Activated CD4-positive, alpha-beta T cell treated with anti-CD3 and anti-CD28 coated beads, Interleukin-2, amount 50 U/mL, for 1 hour (primary cell): ENCODE measurements around the gene C5orf24.
A peak's percentile ranks its signal among the peaks of the same experiment; 100 is the strongest.
"Not testable (repeated sequence)": the region's sequence is repeated elsewhere in the genome, so short reads cannot be mapped to it uniquely, and the experiment has no call there.

Experiments used
- DNase-seq: peaks from one replicate; pipeline ENCODE4 v3.0.0-alpha.2; 2020

Gene C5orf24

DNA sequence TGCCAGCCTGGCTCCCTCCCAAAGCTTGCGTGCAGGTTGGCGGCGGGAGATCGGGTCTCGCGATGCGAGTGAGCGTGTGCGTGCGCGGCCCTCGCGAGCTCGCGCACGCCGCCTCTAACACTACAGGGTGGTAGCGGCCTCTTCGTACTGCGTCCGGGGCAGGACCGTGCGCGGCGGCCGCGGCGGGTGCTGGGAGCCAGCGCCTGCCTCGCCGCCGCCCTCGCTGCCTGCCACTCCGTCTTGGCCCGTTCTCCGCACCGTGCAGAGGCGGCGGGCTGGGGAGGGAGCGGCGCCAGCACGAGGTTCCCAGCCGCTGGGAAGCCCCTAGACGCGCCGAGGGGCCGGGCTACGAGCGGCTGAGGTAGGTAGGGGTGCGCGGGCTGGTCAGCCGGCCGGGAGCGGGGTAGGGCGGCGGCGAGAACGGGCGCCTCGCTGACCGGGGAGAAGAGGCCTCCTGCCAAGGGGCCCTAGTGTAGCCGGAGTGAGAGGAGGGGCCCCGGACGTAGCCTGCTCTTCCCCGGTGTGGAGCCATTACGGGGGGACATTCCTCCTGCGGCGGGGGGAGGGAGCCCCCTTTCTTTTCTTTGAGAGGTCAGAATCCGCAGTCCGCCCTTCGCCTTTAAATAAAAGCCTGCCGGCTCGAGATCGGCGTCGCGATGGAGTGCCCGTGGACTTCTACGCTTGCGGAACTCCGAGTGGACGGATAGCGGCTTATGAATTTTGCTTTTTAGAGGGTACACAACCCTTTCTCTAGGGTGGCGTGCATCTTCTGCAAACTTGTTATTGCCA is at the start of gene C5orf24:
Gene C5orf24 (plus strand): TSS at position 117 of the 789 bp plus-strand sequence. CDS start 8,933 bp downstream, outside the sequence.
- peak; percentile 89 for DNase-seq

DNA sequence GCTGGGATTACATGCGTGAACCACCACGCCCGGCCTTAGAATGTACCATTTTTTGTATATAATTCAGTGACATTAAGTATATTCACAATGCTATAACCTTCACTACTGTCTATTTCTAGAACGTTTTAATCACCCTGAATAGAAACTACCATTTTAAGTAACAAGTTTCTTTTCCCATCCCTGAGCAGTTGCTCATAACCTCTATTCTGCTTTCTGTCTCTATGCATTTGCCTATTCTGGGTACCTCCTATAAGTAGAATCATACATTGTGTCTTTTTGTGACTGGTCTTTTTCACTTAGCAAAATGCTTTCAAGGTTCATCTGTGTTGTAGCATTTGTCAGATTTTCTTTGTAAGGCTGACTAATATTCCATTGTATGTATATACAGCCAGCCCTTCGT is 47.3 kb upstream of the C5orf24 start:
- DNase-seq: no peak

DNA sequence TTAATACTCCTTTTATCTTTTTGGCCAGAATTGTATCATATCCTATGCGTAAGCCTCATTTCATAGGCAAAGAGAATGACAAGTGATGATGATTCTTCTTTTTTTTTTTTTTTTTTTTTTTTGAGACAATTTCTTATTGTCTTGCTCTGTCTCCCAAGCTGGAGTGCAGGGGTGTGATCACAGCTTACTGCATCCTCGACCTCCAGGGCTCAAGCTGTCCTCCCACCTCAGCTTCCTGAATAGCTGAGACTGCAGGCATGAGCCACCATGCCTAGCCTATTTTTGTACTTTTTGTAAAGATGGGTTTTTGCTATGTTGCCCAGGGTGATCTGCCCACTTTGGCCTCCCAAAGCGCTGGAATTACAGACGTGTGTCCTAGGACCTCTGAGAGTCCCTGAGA is 41.9 kb upstream of the C5orf24 start:
- DNase-seq: no peak

DNA sequence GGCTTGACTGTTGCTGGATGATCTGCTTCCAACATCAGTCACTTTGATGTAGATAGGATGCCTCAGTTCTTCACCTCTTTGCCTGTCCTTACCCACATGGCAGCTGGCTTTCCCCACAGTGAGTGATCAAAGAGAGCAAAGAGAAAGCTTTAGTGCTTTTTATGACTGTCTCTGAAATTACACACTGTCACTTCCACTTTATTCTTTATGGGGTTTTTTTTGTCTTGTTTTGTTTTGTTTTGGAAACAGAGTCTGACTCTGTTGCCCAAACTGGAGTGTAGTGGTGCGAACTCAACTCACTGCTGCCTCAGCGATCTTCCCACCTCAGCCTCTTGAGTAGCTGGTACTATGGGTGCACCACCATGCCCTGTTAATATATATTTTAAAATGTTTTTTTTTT is 32.4 kb upstream of the C5orf24 start:
- no peak for DNase-seq

DNA sequence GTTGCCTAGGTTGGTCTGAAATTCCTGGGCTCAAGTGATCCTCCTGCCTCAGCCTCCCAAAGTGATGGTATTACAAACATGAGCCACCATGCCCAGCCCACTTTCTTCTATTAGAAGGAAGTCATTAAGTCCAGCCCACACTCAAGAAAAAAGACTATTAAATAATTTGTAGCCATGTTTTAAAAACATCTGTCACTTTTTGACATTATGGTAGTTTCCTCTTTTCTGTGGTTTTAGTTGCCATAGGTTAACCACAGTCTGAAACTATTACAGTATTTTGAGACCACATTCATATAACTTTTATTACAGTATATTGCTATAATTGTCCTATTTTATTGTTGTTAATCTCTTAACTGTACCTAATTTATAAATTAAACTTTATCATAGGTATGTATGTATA is 31.9 kb upstream of the C5orf24 start:
- no peak for DNase-seq

DNA sequence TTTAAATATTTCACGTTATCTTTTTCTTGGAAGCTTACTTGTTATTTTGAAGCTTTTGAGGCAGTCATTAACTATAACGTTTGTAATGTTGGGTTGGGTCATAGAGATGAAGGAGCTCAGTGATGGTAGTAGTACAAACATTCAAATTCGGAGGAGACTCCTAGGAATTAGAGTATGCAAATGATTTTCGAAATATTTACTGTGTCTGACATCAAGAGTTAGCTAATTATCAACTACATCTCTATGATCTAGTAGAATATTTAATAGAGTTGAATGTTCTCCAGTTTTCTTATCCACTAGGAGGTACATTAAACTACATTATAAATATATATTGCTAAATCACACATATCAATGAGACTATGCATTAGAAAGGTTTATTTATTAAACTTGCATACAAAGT is 28.8 kb upstream of the C5orf24 start:
- no peak for DNase-seq

DNA sequence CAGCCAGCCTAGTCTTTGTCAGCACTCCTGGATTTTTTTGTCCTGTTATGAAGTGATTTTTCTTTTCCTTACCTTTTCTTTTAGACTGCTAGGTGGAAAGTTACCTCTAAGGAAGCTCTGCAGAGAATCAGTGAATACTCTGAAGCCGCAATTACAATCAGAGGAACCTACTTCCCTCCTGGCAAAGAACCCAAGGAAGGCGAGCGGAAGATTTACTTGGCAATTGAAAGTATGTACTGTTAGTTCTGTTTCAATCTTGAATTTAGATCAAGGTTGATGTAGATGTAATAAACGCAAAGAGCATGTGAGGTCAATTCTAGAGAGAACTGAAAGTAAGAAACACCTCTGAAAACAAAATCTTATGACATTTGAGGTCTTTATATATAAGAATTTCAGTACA is 27.0 kb upstream of the C5orf24 start:
- no peak for DNase-seq

DNA sequence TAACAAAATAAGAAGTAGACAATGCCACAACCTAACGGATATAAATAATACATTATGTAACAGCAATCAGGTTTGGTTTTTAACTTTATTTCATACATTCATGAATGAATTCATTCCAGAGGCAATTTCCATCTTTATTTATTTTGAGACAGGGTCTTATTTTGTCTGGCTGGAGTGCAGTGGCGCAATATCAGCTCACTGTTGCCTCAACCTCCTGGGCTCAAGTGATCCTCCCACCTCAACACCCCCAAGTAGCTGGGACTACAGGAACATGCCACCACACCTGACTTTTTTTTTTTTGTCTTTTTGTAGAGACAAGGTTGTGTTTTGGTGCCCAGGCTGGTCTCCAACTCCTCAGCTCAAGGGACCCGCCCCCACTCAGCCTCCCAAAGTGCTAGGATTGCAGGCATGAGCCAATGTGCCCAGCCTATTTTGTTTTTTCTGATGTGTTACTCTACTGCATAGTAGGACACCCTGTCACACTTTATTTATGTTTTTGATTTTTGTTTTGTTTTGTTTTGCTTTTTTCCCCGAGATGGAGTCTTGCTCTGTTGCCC is 26.3 kb upstream of the C5orf24 start:
- DNase-seq: no peak

DNA sequence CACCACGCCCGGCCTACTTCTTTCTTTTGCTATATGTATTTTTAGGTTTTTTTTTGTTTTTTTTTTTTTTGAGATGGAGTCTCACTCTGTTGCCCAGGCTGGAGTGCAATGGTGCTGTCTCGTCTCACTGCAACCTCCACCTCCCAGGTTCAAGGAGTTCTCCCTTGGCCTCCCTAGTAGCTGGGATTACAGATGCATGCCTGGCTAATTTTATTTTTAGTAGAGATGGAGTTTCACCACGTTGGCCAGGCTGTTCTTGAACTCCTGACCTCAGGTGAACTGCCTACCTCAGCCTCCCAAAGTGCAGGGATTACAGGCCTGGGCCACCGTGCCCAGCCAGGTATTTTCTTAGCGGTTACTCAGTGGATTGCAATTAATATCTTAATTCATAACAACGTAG is 23.9 kb upstream of the C5orf24 start:
- no peak for DNase-seq

DNA sequence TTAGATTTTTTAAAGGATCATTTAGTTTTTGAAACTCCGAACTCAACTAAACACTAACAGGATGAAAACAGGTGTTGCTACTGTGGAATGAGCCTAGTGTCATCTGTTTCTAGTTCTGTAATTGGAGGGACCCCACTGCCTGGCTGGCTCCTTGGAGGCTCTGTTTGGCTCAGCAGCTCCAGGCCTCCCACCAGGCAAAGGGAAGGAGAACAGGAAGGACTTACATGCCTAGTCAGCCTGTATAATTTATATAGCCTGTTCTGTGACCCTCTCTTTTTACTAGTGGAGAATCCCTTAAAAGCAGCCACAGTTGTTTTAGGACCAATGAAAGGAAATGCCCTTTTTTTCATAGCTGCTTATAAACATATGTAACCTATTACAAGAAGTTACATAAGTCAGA is 21.1 kb upstream of the C5orf24 start:
- no peak for DNase-seq

DNA sequence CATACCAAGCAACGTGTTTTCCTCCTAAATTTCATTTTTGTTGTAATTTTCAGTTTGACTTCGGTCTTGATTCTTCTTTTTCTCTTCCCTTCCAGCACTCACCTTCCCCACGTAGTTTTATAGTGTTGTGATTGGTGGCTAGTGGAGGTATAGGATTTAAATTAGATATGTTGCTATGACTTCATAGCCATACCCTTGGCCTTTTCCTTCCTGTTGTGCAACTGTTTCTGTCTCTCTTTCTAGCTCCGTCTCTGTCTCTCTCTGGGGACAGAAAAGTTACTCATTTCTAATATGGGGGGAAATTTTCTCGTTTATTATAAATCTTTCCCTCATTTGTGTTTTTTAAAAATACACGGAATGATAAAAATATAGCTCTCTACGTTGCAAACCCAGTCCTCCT is 20.6 kb upstream of the C5orf24 start:
- no peak for DNase-seq

DNA sequence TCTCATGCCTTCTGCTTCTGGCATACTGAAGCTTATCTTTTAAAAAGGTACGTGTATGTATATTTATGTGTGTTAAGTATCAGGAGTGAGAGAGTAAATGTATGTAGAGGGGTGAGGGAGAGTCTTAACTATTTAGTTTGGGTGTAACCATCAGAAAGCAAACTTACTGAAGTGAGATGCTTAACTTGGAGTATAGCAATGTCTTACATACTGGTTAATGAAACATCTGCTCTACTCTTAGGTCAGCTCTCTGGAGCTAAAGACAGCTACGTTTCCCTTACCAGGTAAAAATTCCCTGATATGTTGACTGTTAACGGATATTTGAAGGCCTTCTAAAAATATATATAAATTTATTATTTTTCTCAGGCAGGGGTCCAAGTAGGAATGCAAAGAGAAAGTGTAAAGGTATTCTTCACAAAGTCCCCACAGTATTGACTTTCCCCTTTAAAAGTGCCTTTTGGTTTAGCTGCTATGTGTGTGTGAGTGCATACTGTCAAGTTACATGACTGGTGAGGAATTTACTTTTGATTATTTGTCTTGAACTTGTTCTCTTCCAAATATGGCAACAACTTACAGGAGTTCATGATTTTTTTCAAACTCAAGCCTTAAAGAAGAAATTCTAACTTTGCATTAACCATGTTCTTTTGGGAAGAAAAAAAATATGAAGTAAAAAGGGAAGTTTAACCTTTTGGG is 12.3 kb upstream of the C5orf24 start:
- no peak for DNase-seq

DNA sequence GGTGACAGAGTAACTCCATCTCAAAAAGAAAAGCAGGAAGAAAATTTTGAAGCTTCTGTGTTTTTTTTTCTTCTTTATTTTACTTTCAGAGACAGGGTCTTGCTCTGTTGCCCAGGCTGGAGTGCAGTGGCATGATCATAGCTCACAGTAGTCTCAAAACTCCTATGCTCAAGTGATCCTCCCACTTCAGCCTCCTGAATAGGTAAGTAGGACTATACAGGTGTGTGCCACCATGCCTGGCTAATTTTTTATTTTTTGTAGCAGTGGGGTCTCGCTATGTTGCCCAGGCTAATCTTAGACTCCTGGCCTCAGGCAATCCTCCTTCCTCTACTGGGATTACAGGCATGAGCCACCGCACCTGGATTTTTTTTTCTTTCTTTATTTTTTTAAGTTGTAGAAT is 10.1 kb upstream of the C5orf24 start:
- DNase-seq: no peak

DNA sequence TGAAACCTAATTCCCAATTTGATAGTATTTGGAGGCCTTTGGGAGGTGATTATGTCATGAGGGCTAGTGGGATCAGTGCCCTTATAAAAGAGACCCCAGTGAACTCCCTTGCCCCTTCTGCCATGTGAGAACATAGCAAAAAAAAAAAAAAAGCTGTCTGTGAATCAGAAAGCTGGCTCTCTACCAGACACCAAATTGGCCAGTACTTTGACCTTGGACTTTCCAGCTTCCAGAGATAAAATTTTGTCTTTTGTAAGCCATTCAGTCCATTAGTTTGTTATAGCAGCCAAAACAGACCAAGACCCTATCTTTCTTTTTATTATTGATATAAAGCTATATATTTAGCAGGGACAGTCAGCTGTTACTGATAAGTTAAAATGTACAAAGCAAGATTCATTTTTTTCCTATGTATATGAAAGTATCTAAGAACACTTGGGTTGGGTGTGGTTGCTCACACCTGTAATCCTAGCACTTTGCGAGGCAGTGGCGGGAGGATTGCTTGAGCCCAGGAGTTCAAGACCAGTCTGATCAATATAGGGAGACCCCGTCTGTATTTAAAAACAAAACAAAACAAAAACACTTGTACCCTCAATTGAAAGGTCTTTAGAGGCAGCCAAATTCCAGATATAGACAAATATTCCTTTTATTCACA is 8.1 kb upstream of the C5orf24 start:
- no peak for DNase-seq

DNA sequence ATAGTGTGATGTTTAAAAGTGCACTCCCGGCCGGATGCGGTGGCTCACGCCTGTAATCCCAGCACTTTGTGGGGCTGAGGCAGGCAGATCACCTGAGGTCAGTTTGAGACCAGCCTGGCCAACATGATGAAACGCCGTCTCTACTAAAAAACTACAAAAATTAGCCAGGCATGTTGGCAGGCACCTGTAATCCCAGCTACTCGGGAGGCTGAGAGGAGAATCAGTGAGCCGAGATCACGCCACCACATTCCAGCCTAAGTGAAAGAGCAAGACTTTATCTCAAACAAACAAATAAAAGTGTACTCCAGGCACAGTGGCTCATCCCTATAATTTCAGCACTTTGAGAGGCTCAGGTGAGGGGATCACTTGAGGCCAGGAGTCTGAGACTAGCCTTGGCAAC is 7.4 kb upstream of the C5orf24 start:
- DNase-seq: not testable (repeated sequence)

DNA sequence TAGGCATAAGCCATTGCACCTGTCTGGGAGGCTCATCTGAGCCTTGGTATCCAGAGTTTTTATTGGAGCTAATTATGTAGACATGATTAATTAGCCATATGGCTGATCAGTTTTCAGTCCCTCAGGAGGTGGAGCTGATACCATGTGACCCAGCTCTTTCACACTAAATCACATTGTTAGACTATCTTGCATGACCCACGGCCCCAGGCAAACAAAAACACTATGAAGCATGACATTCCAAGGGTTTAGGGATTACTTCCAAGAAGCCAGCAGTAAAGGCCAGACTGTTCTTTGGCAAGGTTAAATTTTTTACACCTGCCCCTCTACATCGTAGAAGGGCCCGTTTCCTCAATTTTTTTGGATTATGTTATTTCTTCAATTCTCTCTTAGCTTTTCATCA is 5.0 kb upstream of the C5orf24 start:
- no peak for DNase-seq

DNA sequence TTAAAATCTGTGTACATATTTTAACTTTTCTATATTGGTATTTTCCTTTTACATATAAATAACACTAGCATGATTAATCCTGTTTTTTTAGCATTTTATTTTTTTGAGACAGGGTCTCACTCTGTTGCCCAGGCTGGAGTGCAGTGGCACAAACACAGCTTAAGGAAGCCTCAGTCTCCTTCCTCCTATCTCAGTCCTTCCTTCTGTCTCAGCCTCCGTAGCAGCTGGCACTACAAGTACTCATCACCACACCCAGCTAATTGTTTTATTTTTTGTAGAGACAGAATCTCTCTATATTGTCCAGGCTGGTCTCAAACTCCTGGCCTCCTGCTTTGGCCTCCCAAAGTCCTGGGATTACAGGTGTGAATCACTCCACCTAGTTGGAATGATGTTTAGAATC is 1.5 kb upstream of the C5orf24 start:
- DNase-seq: no peak

DNA sequence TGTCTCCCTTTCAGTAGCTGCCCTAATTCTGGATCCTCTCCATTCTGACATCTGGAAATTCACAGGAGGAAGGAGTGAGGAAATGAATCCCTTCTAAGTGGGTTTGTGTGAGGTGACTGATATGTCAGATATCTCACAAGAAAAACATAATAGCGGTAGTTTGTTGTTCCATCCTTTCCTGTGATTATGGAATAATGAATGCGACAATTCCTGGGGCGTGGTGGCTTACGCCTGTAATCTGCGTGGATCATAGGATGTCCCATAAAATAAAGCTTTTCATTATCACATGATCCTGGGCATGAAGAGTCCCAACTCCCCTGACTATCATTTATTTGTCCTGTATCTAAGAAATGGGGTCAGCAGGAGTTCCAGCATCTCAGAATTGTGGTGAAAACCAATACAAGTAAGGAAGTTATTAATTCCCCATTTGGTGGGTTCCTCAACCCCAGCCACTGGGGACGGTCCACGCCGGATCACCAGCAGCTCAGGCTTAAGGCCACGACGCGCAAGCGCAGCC is 375 bp upstream of the C5orf24 start:
- no peak for DNase-seq

DNA sequence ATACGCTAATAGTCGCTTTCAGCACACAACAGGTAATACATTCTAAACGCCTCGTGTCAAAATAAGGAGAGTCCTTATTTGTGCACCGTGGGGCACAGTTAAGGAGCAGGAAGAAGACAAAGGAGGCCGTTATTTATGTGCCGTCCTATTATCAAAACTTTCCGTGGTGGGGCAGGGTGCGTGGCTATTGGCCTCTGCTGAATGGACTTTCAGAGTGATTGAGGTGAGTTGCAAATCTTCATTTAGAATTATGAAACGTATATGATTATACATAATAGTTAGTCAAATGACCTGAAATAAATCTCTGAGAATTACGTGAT is 833 bp downstream of the C5orf24 start:
- peak; percentile 3 for DNase-seq

DNA sequence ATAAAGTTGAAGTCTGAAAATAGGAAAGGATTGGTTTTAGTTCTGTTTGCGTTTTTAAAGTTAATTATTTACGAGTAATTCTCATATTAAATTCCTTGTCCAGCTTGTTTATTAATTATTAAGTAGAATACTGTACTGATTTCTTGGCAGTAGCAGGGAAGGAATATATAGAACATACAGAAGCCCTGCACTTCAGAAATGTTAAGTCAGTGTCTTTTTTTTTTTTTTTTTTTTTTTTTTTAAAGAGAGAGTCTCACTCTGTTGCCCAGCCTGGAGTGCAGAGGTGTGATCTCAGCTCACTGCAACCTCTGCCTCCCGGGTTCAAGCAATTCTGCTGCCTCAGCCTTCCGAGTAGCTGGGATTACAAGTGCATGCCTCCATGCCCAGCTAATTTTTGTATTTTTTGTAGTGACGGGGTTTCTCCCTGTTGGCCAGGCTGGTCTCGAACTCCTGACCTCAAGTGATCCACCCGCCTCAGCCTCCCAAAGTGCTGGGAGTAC is 3.7 kb downstream of the C5orf24 start:
- not testable (repeated sequence) for DNase-seq

DNA sequence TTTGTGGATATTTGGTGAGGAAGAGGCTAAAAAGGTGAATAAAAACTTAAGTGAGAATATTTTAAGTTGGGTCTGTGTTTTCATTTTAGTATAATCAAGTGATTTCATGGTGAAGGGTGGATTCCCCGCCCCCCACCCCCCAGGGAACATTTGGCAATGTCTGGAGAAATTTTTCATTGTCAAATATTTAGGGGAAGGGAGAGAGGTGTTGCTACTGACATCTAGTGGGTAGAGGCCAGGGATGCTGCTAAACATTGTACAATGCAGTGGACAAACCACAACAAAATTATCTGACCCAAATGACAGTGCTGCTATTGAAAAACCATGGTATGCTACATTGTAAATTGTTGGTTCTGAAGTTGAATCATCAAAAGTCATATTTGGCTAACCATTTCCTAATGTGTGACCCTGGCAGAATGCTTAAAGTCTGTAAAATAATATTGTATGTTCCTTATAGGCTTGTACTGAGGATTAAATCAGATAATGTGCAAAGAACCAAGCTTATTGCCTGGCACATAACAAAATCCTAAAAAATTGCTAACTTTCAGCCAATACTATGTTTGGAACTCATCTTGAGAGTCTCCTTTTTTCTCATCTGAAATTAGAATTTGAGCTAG is 5.6 kb downstream of the C5orf24 start:
- DNase-seq: no peak

DNA sequence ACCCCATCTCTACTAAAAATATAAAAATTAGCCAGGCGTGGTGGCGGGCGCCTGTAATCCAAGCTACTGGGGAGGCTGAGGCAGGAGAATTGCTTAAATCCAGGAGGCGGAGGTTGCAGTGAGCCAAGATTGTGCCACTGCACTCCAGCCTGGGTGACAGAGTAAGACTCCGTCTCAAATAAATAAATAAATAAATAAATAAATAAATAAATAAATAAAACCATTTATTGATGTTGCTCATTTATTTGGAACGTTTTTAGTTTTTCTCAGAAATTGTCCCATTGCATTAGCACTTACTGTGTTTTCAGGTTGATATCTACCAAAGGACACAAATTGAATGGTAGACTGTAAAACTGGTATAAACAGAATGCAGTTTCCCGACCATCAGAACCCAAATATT is 10.7 kb downstream of the C5orf24 start:
- DNase-seq: not testable (repeated sequence)

DNA sequence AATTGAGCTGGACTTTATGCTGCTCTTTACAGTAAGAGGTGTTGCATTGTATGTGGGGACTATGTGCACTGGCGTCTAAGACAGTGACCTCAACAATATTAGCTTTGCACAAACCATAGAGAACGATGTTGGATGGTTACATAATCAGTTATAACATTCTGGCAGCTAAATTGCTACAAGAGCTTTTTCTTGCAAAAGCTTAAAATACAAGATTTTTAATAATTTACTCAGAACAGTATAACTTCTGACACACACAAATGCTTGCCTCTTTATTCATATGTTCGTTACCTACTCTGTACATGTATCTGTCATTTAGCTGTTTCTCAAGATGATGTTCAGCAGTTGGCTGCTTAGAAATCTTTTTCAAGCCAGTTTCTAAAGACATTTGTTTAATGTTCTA is 11.6 kb downstream of the C5orf24 start:
- no peak for DNase-seq
